Activated CD8-positive, alpha-beta memory T cell treated with anti-CD3 and anti-CD28 coated beads for 36 hours (primary cell): ENCODE results near the gene NF2. TPM values are rescaled to one million over a fixed set of nuclear protein-coding genes. Genes with fewer than 3 reads are reported as not detected.

Experiments
- CTCF ChIA-PET: fragments of 350-600 bp; sonication (Branson Sonifier 250); formaldehyde crosslinking; loops from one replicate; lab custom pipeline; 2021; ENCODE audit warnings: antibody characterized with exemption; lab: Charles Lee
- POLR2A ChIA-PET: fragments of 350-600 bp; sonication (Branson Sonifier 250); formaldehyde crosslinking; loops from one replicate; lab custom pipeline; 2021; ENCODE audit warnings: antibody characterized with exemption; lab: Charles Lee
- total RNA-seq, 2 experiments: library from RNA; stranded (reverse); gene quantifications; one replicate each; pipeline ENCODE4 v1.2.3, GENCODE V29; 2021

The NF2 gene
- total RNA-seq, 2 experiments from 2014 or later = 54.2 to 54.7 TPM

GRCh38 chr22:29625090-29625825 is 21.8 kb downstream of the NF2 start:
- POLR2A ChIA-PET = no interaction called here
- CTCF ChIA-PET = interaction anchor here (0.7 to 2.6 kb wide), 6 partner anchors 13 to 380 kb away, joined by 3 to 14 read pairs (median 4); partner anchors contain the start of gene NF2

GRCh38 chr22:29626497-29627195 is 23.2 kb downstream of the NF2 start:
- ChIA-PET CTCF (interaction anchor here (0.7 to 2.6 kb wide), 4 partner anchors 9 to 38 kb away, joined by 3 to 14 read pairs (median 7); partner anchors contain the start of gene NF2), POLR2A (no interaction called here)

GRCh38 chr22:29627196-29627535 is 23.7 kb downstream of the NF2 start:
- ChIA-PET POLR2A (no interaction called here), CTCF (interaction anchor here (1.7 to 2.6 kb wide), 2 partner anchors 9 to 22 kb away, joined by 8 to 14 read pairs; partner anchors contain the start of gene NF2)

GRCh38 chr22:29628996-29629902 is 25.8 kb downstream of the NF2 start:
- CTCF ChIA-PET = no interaction called here

GRCh38 chr22:29629903-29630516 is 26.6 kb downstream of the NF2 start:
- CTCF ChIA-PET = interaction anchor here (1.3 kb wide), 1 partner anchor 375 kb away, joined by 3 read pairs; no protein-coding TSS in a partner anchor
- POLR2A ChIA-PET = no interaction called here

More at GRCh38 chr22:29628996-29629902, 25.8 kb downstream of the NF2 start:
- POLR2A ChIA-PET = no interaction called here

- ChIA-PET POLR2A (no interaction called here), CTCF (interaction anchor here (1.3 kb wide), 1 partner anchor 374 kb away, joined by 3 read pairs; no protein-coding TSS in a partner anchor)
Measured at GRCh38 chr22:29630987-29631386, 27.6 kb downstream of the NF2 start.

- POLR2A ChIA-PET = no interaction called here
- CTCF ChIA-PET = interaction anchor here (1.3 kb wide), 1 partner anchor 374 kb away, joined by 3 read pairs; no protein-coding TSS in a partner anchor
Measured at GRCh38 chr22:29631725-29632124, 28.3 kb downstream of the NF2 start.

- CTCF ChIA-PET = no interaction called here
- POLR2A ChIA-PET = no interaction called here
Measured at GRCh38 chr22:29632672-29633071, 29.2 kb downstream of the NF2 start.

- ChIA-PET POLR2A (no interaction called here), CTCF (interaction anchor here (0.6 kb wide), 1 partner anchor 52 kb away, joined by 4 read pairs; no protein-coding TSS in a partner anchor)
Measured at GRCh38 chr22:29633514-29634312, 30.3 kb downstream of the NF2 start.

- CTCF ChIA-PET = no interaction called here
- POLR2A ChIA-PET = no interaction called here
Measured at GRCh38 chr22:29634847-29635246, 31.4 kb downstream of the NF2 start.

GRCh38 chr22:29635734-29636357 is 32.4 kb downstream of the NF2 start:
- POLR2A ChIA-PET = no interaction called here
- CTCF ChIA-PET = interaction anchor here (1.0 to 1.5 kb wide), 2 partner anchors 9 to 370 kb away, joined by 3 to 8 read pairs; no protein-coding TSS in a partner anchor

- ChIA-PET CTCF (interaction anchor here (1.5 kb wide), 1 partner anchor 10 kb away, joined by 8 read pairs; no protein-coding TSS in a partner anchor), POLR2A (no interaction called here)
Measured at GRCh38 chr22:29636751-29637150, 33.3 kb downstream of the NF2 start.

- ChIA-PET CTCF (interaction anchor here (0.6 kb wide), 1 partner anchor 184 kb away, joined by 3 read pairs; no protein-coding TSS in a partner anchor), POLR2A (no interaction called here)
Measured at GRCh38 chr22:29637181-29637580, 33.7 kb downstream of the NF2 start.

- ChIA-PET CTCF (no interaction called here), POLR2A (no interaction called here)
Measured at GRCh38 chr22:29638678-29639077, 35.2 kb downstream of the NF2 start.

- ChIA-PET CTCF (no interaction called here), POLR2A (no interaction called here)
Measured at GRCh38 chr22:29639096-29639495, 35.7 kb downstream of the NF2 start.

GRCh38 chr22:29641042-29641699 is 37.7 kb downstream of the NF2 start:
- CTCF ChIA-PET = no interaction called here

More at GRCh38 chr22:29641042-29641699, 37.7 kb downstream of the NF2 start:
- POLR2A ChIA-PET = no interaction called here
